Stomach (tissue), 4 donors: ENCODE data around the gene RNF181.

ENCODE experiments used
- CTCF ChIP-seq, 7 experiments: fragments of 450-650 bp in 4 of 7; fragments of 200-600 bp in 3 of 7; sonication (generic) in 3 of 7; IDR thresholded peaks; one replicate each; pipeline ENCODE4 v1.5.1; 2016 to 2019; ENCODE audit warnings: antibody characterized with exemption in 7 of 7, control low read depth in 2 of 7, mild to moderate bottlenecking in 1 of 7
- POLR2A ChIP-seq, 4 donors: fragments of 450-650 bp; IDR thresholded peaks; one replicate each; pipeline ENCODE4 v1.6.1; 2016; ENCODE audit warnings: antibody characterized with exemption in 4 of 4, control low read depth in 2 of 4, mild to moderate bottlenecking in 1 of 4, moderate library complexity in 1 of 4

- TF ChIP-seq POLR2A (IDR thresholded peaks at IDR 0.05) (no peak), CTCF (IDR thresholded peaks at IDR 0.05) (no peak)
Observed at GRCh38 chr2:85577386-85578242, 17.9 kb upstream of the RNF181 start, which contains the start of gene VAMP8.
